ENCODE data around the gene RPS21.

RPS21 gene

GRCh38 chr20:62381842-62382241 lies 5.1 kb upstream of the RPS21 start:
- DNase-seq = no peak

GRCh38 chr20:62382306-62383198 lies 4.4 kb upstream of the RPS21 start:
- DNase-seq = peak; percentile 71

- DNase-seq = no peak
Measured at GRCh38 chr20:62387219-62387913, 463 bp downstream of the RPS21 start.

- no peak for DNase-seq
Measured at GRCh38 chr20:62387933-62388635, 1.2 kb downstream of the RPS21 start.

- DNase-seq = no peak
Measured at GRCh38 chr20:62388839-62389600, 2.1 kb downstream of the RPS21 start.

- DNase-seq = no peak
Measured at GRCh38 chr20:62389601-62390087, 2.7 kb downstream of the RPS21 start.

GRCh38 chr20:62390317-62391164 lies 3.6 kb downstream of the RPS21 start:
- DNase-seq = no peak

GRCh38 chr20:62391165-62392076 lies 4.5 kb downstream of the RPS21 start:
- no peak for DNase-seq

- DNase-seq = no peak
Measured at GRCh38 chr20:62392077-62392418, 5.1 kb downstream of the RPS21 start.

- DNase-seq = no peak
Measured at GRCh38 chr20:62392621-62393334, 5.9 kb downstream of the RPS21 start.

GRCh38 chr20:62393335-62393665 lies 6.4 kb downstream of the RPS21 start:
- no peak for DNase-seq

- no peak for DNase-seq
Measured at GRCh38 chr20:62393830-62394229, 6.9 kb downstream of the RPS21 start.

- no peak for DNase-seq
Measured at GRCh38 chr20:62394248-62395245, 7.6 kb downstream of the RPS21 start.

GRCh38 chr20:62395311-62396242 lies 8.7 kb downstream of the RPS21 start:
- no peak for DNase-seq

- DNase-seq = no peak
Measured at GRCh38 chr20:62396367-62397239, 9.7 kb downstream of the RPS21 start.

- no peak for DNase-seq
Measured at GRCh38 chr20:62398120-62398821, 11.4 kb downstream of the RPS21 start.
